Left renal pelvis (tissue), 4 donors: ENCODE data around the gene DOCK2. TPM values are rescaled to one million over a fixed set of nuclear protein-coding genes. Genes with fewer than 3 reads are reported as not detected.
"Not testable (repeated sequence)": the region's sequence is repeated elsewhere in the genome, so short reads cannot be mapped to it uniquely, and the experiment has no call there.

Source experiments
- DNase-seq, 4 donors: peaks; one replicate each; pipeline ENCODE4 v3.0.0-alpha.2; 2013; ENCODE audit warnings: low read depth in 4 of 4, low spot score in 3 of 4
- polyA plus RNA-seq, 4 donors: library from polyadenylated mRNA; unstranded; fragments of 120-200 nt; gene quantifications; one replicate each; pipeline ENCODE4 v1.2.1, GENCODE V29; 2013; ENCODE audit not compliant: insufficient read length in 4 of 4

DOCK2 gene
- polyA plus RNA-seq, 4 donors = 2.7 to 5.8 (median 3.0) TPM

DNA sequence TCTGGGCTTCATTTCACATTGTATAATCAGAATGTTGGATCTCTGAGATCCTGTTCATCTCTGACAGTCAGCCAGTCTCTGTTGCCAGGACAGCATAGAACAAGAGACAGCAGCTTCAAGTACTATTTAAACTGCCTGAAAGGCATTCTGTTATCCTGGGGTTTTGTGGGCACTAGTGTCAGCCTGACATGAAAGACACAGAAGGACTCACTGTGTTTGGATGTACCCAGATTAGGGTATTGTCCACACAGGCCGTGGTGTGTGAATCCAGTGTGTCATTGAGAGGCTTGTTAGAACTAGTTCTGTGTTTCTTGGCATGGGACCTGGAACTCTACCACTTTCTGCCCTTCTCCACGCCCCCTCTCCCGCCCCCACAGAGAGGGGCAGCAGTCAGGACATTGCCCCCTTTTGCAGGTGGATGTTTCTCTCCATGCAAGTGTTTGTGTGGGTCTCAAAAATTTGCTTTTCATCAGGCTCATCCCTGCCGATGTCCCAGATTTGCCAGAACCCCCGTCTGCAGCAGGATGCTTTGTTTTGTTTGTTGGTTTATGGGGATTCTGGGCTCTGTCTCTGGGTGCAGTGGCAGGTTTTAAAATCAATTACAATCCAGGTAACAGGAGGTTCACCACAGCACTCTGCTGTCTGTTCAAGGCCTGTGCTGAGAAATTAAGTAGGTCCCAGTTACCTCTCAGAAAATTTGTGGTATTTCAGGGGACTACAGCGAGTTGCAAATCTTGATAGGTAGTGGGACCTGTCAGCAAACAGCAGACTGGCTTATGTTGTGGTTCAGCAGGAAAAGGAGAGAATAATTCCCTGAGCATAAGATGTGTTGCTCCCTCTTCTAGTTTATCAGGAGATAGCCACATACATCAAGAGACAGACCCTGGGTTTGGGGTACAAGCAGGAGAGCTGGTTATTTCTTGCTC is 144.6 kb downstream of the DOCK2 start:
- DNase-seq = no peak

DNA sequence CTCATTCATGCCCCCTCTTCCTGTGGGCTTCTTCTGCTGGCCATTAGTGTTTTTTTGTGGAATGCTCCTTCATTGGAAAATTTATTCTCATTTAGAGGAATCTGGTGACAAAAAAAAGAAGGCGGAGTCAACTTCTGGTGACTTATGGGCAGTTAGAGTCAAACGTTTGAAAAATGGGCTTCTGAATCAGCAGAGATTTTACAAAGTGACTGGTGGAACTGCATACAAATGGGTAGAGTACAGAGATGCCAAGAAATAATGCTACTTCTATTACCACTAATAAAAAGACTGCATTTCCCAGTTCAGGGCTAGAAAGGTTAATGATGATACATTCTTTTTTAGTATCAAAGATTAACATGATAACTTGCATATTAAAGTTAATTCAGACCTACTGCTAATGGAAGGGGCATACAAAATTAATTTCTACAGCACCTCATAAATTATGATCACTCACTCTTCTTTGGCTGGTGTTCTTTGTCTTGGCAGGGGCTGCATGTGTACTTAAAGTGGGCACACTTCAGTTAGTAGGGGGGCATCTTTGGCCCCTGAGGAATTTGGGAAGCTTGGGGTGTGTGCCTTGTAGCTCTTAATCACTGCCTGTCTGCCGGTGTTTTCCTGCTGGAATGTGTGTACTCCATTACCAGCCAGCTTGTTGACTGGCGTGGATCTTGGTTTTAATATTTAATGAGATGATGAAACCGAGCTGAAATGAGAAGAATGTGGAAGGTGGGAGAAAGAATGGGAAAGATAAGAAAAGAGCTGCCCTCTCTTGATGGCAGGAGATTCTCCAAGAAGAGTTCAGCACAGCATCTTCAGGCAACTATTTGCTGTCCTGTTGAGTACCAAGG is 148.9 kb downstream of the DOCK2 start:
- no peak for DNase-seq

DNA sequence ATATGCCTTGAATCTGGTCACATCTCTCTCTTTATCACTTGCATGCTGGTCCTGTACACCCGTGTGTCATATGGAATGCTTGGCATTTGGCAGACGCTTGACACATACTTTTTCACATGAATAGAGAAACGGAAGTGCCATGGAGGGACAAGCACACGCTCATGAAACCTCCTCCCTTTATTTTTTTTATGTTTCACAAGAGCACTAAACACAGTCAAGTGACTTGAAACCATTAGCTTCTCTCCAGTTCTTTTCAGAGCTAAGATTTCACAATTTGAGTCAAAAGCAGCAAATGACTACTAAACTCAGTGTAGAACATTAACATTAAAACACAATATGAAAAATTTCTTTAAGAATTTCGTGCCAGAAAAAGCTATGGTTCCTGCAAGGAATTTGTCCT is 151.1 kb downstream of the DOCK2 start:
- no peak for DNase-seq

- no peak for DNase-seq
These were observed 152.4 kb downstream of the DOCK2 start for GRCh38 chr5:169789417-169789940.

- peak in 1 of 4 donors; percentile 8 for DNase-seq
These were observed 154.2 kb downstream of the DOCK2 start for GRCh38 chr5:169791251-169791650.

GRCh38 chr5:169795338-169795737 is 158.3 kb downstream of the DOCK2 start:
- no peak for DNase-seq

DNA sequence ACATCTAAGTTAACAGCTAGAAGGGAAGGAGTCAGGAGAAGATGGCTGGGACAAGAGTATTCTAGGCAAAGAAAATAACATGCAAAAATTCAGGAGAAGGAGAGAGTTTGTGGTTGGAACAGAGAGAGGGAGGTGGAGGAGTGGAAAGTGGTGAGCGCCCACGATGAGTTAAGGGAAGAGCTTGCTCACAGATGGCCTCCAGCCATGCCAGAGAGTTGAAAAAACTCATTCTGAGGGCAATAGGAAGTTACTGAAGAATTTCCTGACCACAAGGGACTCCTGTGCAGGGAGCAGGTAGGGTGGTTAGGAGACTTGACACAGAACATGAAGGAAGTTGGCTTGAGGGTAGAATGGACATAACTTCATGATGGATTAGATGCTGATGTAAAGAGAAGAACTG is 159.7 kb downstream of the DOCK2 start:
- DNase-seq = no peak

GRCh38 chr5:169797577-169797976 is 160.5 kb downstream of the DOCK2 start:
- no peak for DNase-seq

- DNase-seq = no peak
These were observed 161.4 kb downstream of the DOCK2 start for GRCh38 chr5:169798438-169798837.

DNA sequence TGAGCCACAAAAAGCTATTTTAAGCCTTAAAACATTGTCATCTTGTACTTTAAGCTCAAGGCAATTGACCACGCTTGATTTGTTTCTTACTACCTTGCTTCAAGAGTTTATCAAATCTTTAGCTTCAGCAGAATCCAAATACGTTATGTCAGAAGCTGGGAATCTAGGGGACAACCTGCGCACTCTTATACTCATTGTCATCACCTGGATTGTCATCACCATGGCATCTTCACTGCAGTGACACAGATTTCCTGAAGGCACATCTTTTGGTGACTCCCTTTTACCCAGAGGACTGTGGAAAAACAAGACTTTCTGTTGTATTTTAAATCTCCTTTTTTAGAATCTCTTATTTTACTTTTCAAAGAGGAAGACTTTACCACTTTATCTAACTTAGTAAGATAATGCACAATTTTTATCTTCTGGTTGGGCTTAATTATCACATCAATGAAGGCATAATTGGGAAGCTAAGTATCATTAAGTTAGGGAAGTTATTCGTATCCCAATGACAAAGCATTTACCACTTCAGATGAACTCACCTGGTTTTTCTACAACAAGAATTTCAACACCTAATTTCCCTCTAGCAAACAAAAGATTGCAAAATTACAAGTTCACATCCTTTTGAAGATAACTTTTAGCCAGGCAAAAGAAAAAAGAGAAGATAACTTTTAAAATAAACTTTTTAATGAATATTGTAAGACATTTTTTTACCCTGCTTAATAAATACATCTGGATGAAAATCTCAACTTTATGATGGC is 162.0 kb downstream of the DOCK2 start:
- no peak for DNase-seq

GRCh38 chr5:169801324-169801777 is 164.3 kb downstream of the DOCK2 start:
- DNase-seq = no peak

- DNase-seq = no peak
These were observed 164.7 kb downstream of the DOCK2 start for GRCh38 chr5:169801781-169802180.

GRCh38 chr5:169803077-169803981 is 166.3 kb downstream of the DOCK2 start:
- DNase-seq = peak in 1 of 4 donors; percentile 16

DNA sequence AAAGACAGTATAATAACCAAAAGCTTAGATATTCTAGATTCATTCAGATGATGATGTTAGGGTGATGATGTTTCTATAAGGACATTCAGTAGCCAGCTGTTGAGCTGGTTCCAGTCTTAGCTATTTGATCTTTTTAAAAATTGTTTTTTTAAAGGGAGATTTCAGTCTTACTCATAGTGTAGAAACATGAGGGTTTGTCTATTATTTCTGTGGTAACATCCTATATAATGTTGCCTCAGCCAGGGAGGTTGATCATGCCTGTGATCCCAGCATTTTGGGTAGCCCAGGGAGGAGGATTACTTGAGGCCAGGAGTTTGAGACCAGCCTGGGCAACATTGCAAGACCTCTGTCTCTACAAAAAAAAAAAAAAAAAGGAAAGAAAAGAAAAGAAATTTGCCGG is 167.8 kb downstream of the DOCK2 start:
- DNase-seq = no peak

DNA sequence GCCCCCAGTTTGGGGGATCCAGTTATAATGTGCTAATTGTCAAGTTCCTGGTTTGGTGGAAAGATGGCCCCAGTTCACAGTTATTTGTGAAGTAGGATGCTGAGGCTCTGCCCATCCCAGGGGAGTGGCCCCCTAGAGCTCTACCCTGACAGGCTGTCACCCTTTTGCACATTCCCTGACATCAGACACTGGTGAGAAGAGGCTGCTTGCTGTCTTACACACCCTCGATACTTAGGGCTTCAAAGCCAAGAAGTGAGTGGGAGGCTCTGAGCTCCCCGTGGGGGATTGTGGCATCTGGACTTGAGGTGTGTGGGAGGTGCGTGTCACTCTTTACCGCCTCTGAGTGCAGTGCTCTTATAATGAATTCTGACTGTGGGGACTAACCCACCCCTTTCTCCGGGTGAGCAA is 168.5 kb downstream of the DOCK2 start:
- DNase-seq = no peak

- no peak for DNase-seq
These were observed 169.0 kb downstream of the DOCK2 start for GRCh38 chr5:169805937-169806700.

GRCh38 chr5:169808118-169808581 is 171.1 kb downstream of the DOCK2 start:
- DNase-seq = no peak

GRCh38 chr5:169808880-169809279 is 171.8 kb downstream of the DOCK2 start:
- not testable (repeated sequence) for DNase-seq

GRCh38 chr5:169809281-169809680 is 172.2 kb downstream of the DOCK2 start:
- no peak for DNase-seq
